GM18505 (cell line): ENCODE measurements around the gene RPS19BP1.

Experiments
- ATAC-seq: cut with Tn5 transposase; IDR thresholded peaks from one replicate; pipeline ENCODE4 v1.9.1; 2021; ENCODE audit not compliant: unreplicated experiment
- POLR2A ChIP-seq: IDR thresholded peaks from 4 replicates; pipeline ENCODE4 v1.6.1; 2011; ENCODE audit warnings: borderline replicate concordance; ENCODE audit not compliant: insufficient read depth, insufficient read length; ENCODE audit errors: extremely low read depth

Gene RPS19BP1

GRCh38 chr22:39491696-39492095 lies 40.9 kb downstream of the RPS19BP1 start:
- no peak for TF ChIP-seq POLR2A
- ATAC-seq: no peak

- no peak for TF ChIP-seq POLR2A
- ATAC-seq: no peak
These were observed 41.4 kb downstream of the RPS19BP1 start for GRCh38 chr22:39490966-39491680.

- ATAC-seq: no peak
- no peak for TF ChIP-seq POLR2A
These were observed 42.3 kb downstream of the RPS19BP1 start for GRCh38 chr22:39490135-39490798.

- no peak for TF ChIP-seq POLR2A
- no peak for ATAC-seq
These were observed 43.2 kb downstream of the RPS19BP1 start for GRCh38 chr22:39489094-39490068.

- TF ChIP-seq POLR2A: no peak
- no peak for ATAC-seq
These were observed 43.9 kb downstream of the RPS19BP1 start for GRCh38 chr22:39488563-39489083.

- TF ChIP-seq POLR2A: no peak
- ATAC-seq: no peak
These were observed 44.6 kb downstream of the RPS19BP1 start for GRCh38 chr22:39487826-39488520.

- no peak for TF ChIP-seq POLR2A
- ATAC-seq: no peak
These were observed 45.4 kb downstream of the RPS19BP1 start for GRCh38 chr22:39486951-39487825.

- no peak for TF ChIP-seq POLR2A
- ATAC-seq: no peak
These were observed 49.8 kb downstream of the RPS19BP1 start for GRCh38 chr22:39482768-39483167.

GRCh38 chr22:39481595-39481994 lies 51.0 kb downstream of the RPS19BP1 start:
- no peak for TF ChIP-seq POLR2A
- ATAC-seq: no peak

GRCh38 chr22:39481054-39481453 lies 51.5 kb downstream of the RPS19BP1 start:
- no peak for ATAC-seq

GRCh38 chr22:39480557-39480956 lies 52.0 kb downstream of the RPS19BP1 start:
- no peak for ATAC-seq
- TF ChIP-seq POLR2A: no peak

More at GRCh38 chr22:39481054-39481453, 51.5 kb downstream of the RPS19BP1 start:
- no peak for TF ChIP-seq POLR2A

- ATAC-seq: no peak
- TF ChIP-seq POLR2A: no peak
These were observed 53.3 kb downstream of the RPS19BP1 start for GRCh38 chr22:39479254-39479653.
